ENCODE results near the gene DRAXIN. TPM values are rescaled to one million over a fixed set of nuclear protein-coding genes. Genes with fewer than 3 reads are reported as not detected.

DRAXIN gene
- polyA plus RNA-seq, 1 donor from 2014 or later: 33.5 TPM

DNA sequence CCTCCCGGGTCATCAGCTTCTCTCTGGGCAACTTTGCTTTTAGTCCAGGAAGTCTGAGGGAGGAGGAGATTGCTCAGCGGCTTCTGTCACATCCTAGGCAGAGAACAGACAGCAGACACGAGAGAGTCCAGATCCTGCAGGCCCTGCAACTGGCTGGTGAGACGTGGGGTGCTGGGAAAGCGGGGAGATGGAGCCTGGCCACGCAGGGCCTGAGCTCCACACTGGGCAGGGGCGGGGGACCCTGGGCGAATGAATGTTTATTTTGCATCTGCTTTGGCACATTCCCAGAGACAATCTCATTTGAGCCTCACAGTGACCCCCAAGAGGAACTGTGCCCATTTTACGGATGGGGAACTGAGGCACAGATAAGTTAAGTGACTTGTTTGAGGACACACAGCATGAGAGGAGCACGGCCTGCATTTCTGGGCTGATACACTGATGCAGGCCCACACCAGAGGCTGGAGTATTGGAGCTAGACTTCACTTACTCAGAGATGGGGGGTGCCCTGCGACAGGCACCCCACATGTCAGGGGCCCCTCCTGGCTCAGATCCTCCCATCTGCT, 80.1 kb downstream of the DRAXIN start:
- Histone ChIP-seq H3K79me2 (replicated peaks; ENCODE audit: insufficient read depth, low read length) (no peaks in the 10 kb centered on the region), H3K4me3 (ENCODE audit: low read length) (no peak overlapping the region), H3K4me2 (ENCODE audit: low read length) (no peak overlapping the region), H3K9ac (ENCODE audit: low read length) (no peak overlapping the region), H3K9me3 (ENCODE audit: low read length) (no peaks in the 10 kb centered on the region), H3K36me3 (ENCODE audit: insufficient read depth, low read length) (no peaks in the 10 kb centered on the region), H3K27ac (ENCODE audit: low read length) (no peak overlapping the region), H3K27me3 (ENCODE audit: insufficient read depth, low read depth, low read length) (no peaks in the 10 kb centered on the region), H2AFZ (ENCODE audit: low read depth, low read length) (no peak overlapping the region), H3F3A (ENCODE audit: insufficient read depth, low read length, poor library complexity, severe bottlenecking) (no peaks in the 10 kb centered on the region), H3K9me2 (ENCODE audit: insufficient read depth, low read length) (no peaks in the 10 kb centered on the region), H4K20me1 (ENCODE audit: insufficient read depth) (no peaks in the 10 kb centered on the region)
- TF ChIP-seq MXI1 (conservative IDR thresholded peaks at IDR 0.05; ENCODE audit: poor library complexity, severe bottlenecking): no peak

- no peak overlapping the region for H3K4me3 ChIP-seq (ENCODE audit: low read length)
- no peak overlapping the region for H3K4me2 ChIP-seq (ENCODE audit: low read length)
- no peaks in the 10 kb centered on the region for H3K27me3 ChIP-seq (ENCODE audit: insufficient read depth, low read depth, low read length)
- H3K27ac ChIP-seq (ENCODE audit: low read length): no peak overlapping the region
- H3F3A ChIP-seq (ENCODE audit: insufficient read depth, low read length, poor library complexity, severe bottlenecking): no peaks in the 10 kb centered on the region
- H3K9me3 ChIP-seq (ENCODE audit: low read length): no peaks in the 10 kb centered on the region
- no peaks in the 10 kb centered on the region for H4K20me1 ChIP-seq (ENCODE audit: insufficient read depth)
- no peak overlapping the region for H3K9ac ChIP-seq (ENCODE audit: low read length)
- H2AFZ ChIP-seq (ENCODE audit: low read depth, low read length): no peak overlapping the region
- no peak for TF ChIP-seq EZH2 (IDR thresholded peaks at IDR 0.05; ENCODE audit: borderline replicate concordance, insufficient read depth, low read length, poor library complexity, severe bottlenecking)
- TF ChIP-seq RAD21 (conservative IDR thresholded peaks at IDR 0.05): no peak
- TF ChIP-seq MXI1 (conservative IDR thresholded peaks at IDR 0.05; ENCODE audit: poor library complexity, severe bottlenecking): no peak
- no peak for TF ChIP-seq POLR2AphosphoS5 (IDR thresholded peaks at IDR 0.05)
- no peak for TF ChIP-seq REST (IDR thresholded peaks at IDR 0.05; ENCODE audit: borderline replicate concordance)
- TF ChIP-seq, protein P1, sequence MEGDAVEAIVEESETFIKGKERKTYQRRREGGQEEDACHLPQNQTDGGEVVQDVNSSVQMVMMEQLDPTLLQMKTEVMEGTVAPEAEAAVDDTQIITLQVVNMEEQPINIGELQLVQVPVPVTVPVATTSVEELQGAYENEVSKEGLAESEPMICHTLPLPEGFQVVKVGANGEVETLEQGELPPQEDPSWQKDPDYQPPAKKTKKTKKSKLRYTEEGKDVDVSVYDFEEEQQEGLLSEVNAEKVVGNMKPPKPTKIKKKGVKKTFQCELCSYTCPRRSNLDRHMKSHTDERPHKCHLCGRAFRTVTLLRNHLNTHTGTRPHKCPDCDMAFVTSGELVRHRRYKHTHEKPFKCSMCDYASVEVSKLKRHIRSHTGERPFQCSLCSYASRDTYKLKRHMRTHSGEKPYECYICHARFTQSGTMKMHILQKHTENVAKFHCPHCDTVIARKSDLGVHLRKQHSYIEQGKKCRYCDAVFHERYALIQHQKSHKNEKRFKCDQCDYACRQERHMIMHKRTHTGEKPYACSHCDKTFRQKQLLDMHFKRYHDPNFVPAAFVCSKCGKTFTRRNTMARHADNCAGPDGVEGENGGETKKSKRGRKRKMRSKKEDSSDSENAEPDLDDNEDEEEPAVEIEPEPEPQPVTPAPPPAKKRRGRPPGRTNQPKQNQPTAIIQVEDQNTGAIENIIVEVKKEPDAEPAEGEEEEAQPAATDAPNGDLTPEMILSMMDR (IDR thresholded peaks at IDR 0.05; ENCODE audit: poor library complexity, severe bottlenecking): no peak
- no peak for TF ChIP-seq TAF1 (IDR thresholded peaks at IDR 0.05; ENCODE audit: low read depth)
- TF ChIP-seq SMC3 (conservative IDR thresholded peaks at IDR 0.05; ENCODE audit: poor library complexity): no peak
- no peak for TF ChIP-seq EP300 (conservative IDR thresholded peaks at IDR 0.05; ENCODE audit: poor library complexity, severe bottlenecking)
- no peaks in the 10 kb centered on the region for H3K9me2 ChIP-seq (ENCODE audit: insufficient read depth, low read length)
- H3K36me3 ChIP-seq (ENCODE audit: insufficient read depth, low read length): no peaks in the 10 kb centered on the region
- H3K79me2 ChIP-seq (replicated peaks; ENCODE audit: insufficient read depth, low read length): no peaks in the 10 kb centered on the region
These were observed 80.9 kb downstream of the DRAXIN start for GRCh38 chr1:11772458-11772857.

Measured in neural cell (in vitro differentiated cells).